Neural cell (in vitro differentiated cells): ENCODE measurements around the gene ZMYND10. TPM values are rescaled to one million over a fixed set of nuclear protein-coding genes. Genes with fewer than 3 reads are reported as not detected.

Source experiments
- H2AFZ ChIP-seq: fragments of 200-600, 300-800 bp; sonication (generic), shearing (Covaris generic); 2 replicates; pipeline ENCODE4 v1.6.0; 2014; ENCODE audit warnings: low read depth, mild to moderate bottlenecking, antibody characterized with exemption, low read length, moderate library complexity
- H3F3A ChIP-seq: fragments of 200-600 bp; shearing (Covaris generic); 2 replicates; pipeline ENCODE4 v1.6.1; 2016; ENCODE audit warnings: mild to moderate bottlenecking, moderate library complexity, mixed read lengths, antibody characterized with exemption, low read length; ENCODE audit not compliant: insufficient read depth, poor library complexity, severe bottlenecking
- H3K27ac ChIP-seq: fragments of 200-600, 300-800 bp; sonication (generic), shearing (Covaris generic); 2 replicates; pipeline ENCODE4 v1.5.1; 2014; ENCODE audit warnings: mild to moderate bottlenecking, low read length, moderate library complexity
- H3K27me3 ChIP-seq: fragments of 300-800, 200-600 bp; sonication (generic), shearing (Covaris generic); 2 replicates; pipeline ENCODE4 v1.6.0; 2014; ENCODE audit warnings: mild to moderate bottlenecking, low read depth, low read length, moderate library complexity; ENCODE audit not compliant: insufficient read depth
- H3K36me3 ChIP-seq: fragments of 300-800, 200-600 bp; sonication (generic), shearing (Covaris generic); 2 replicates; pipeline ENCODE4 v1.5.1; 2014; ENCODE audit warnings: mild to moderate bottlenecking, antibody characterized with exemption, low read length, moderate library complexity; ENCODE audit not compliant: insufficient read depth
- H3K4me2 ChIP-seq: fragments of 300-800, 200-600 bp; sonication (generic), shearing (Covaris generic); 2 replicates; pipeline ENCODE4 v1.6.0; 2014; ENCODE audit warnings: mild to moderate bottlenecking, low read length
- H3K4me3 ChIP-seq: fragments of 300-800, 200-600 bp; sonication (generic), shearing (Covaris generic); 2 replicates; pipeline ENCODE4 v1.5.1; 2014; ENCODE audit warnings: mild to moderate bottlenecking, low read length, moderate library complexity
- H3K79me2 ChIP-seq: fragments of 200-600 bp; shearing (Covaris generic); replicated peaks from 2 replicates; pipeline ENCODE4 v1.6.0; 2014; ENCODE audit warnings: mild to moderate bottlenecking, low read length, moderate library complexity; ENCODE audit not compliant: insufficient read depth
- H3K9ac ChIP-seq: fragments of 300-800, 200-600 bp; sonication (generic), shearing (Covaris generic); 2 replicates; pipeline ENCODE4 v1.6.1; 2016; ENCODE audit warnings: mild to moderate bottlenecking, low read length, mixed read lengths
- H3K9me2 ChIP-seq: fragments of 200-600 bp; shearing (Covaris generic); 2 replicates; pipeline ENCODE4 v1.6.1; 2016; ENCODE audit warnings: mild to moderate bottlenecking, low read length, mixed read lengths; ENCODE audit not compliant: insufficient read depth
- H3K9me3 ChIP-seq: fragments of 200-600, 300-800 bp; sonication (generic), shearing (Covaris generic); 2 replicates; pipeline ENCODE4 v1.6.1; 2016; ENCODE audit warnings: mild to moderate bottlenecking, mixed run types, low read length, moderate library complexity, mixed read lengths
- H4K20me1 ChIP-seq: fragments of 200-600 bp; shearing (Covaris generic); 2 replicates; pipeline ENCODE4 v1.6.1; 2016; ENCODE audit warnings: mild to moderate bottlenecking, mixed run types; ENCODE audit not compliant: insufficient read depth
- CTCF ChIP-seq: fragments of 450-650 bp; IDR thresholded peaks from 2 replicates; pipeline ENCODE4 v1.5.1; 2014; ENCODE audit warnings: antibody characterized with exemption, mild to moderate bottlenecking, moderate library complexity; ENCODE audit not compliant: poor library complexity, severe bottlenecking
- EP300 ChIP-seq: fragments of 450-650 bp; conservative IDR thresholded peaks from 2 replicates; pipeline ENCODE4 v1.6.1; 2014; ENCODE audit warnings: antibody characterized with exemption, mild to moderate bottlenecking, moderate library complexity; ENCODE audit not compliant: poor library complexity, severe bottlenecking
- EZH2 ChIP-seq: fragments of 200-600, 300-800 bp; shearing (Covaris generic), sonication (generic); IDR thresholded peaks from 2 replicates; pipeline ENCODE4 v1.6.1; 2014; ENCODE audit warnings: antibody characterized with exemption, low read length, borderline replicate concordance, mild to moderate bottlenecking; ENCODE audit not compliant: insufficient read depth, poor library complexity, severe bottlenecking
- MXI1 ChIP-seq: fragments of 450-650 bp; conservative IDR thresholded peaks from 2 replicates; pipeline ENCODE4 v1.6.1; 2014; ENCODE audit warnings: antibody characterized with exemption, mild to moderate bottlenecking; ENCODE audit not compliant: poor library complexity, severe bottlenecking
- POLR2AphosphoS5 ChIP-seq: IDR thresholded peaks from 2 replicates; pipeline ENCODE4 v1.6.1; 2012
- RAD21 ChIP-seq: fragments of 450-650 bp; conservative IDR thresholded peaks from 2 replicates; pipeline ENCODE4 v1.6.1; 2014; ENCODE audit warnings: antibody characterized with exemption, mild to moderate bottlenecking, moderate library complexity
- REST ChIP-seq: IDR thresholded peaks from 2 replicates; pipeline ENCODE4 v1.6.1; 2012; ENCODE audit warnings: borderline replicate concordance
- SMC3 ChIP-seq: fragments of 450-650 bp; conservative IDR thresholded peaks from 2 replicates; pipeline ENCODE4 v1.6.1; 2014; ENCODE audit warnings: antibody characterized with exemption, mild to moderate bottlenecking, moderate library complexity; ENCODE audit not compliant: poor library complexity
- TAF1 ChIP-seq: IDR thresholded peaks from 2 replicates; pipeline ENCODE4 v1.6.1; 2012; ENCODE audit warnings: low read depth
- polyA plus RNA-seq: library from polyadenylated mRNA; depleted of rRNA; stranded (reverse); fragments of >200 nt; gene quantifications from 2 replicates; pipeline ENCODE4 v1.2.3, GENCODE V29; 2014

The ZMYND10 gene
- polyA plus RNA-seq, 1 donor from 2014 or later = 5.2 TPM

- H3K27me3 ChIP-seq = peaks cover 38% of the 10 kb centered on the region
- no peaks in the 10 kb centered on the region for H3K9me3 ChIP-seq
- no peaks in the 10 kb centered on the region for H3K36me3 ChIP-seq
- H3K27ac ChIP-seq = no peak overlapping the region
- H3K9me2 ChIP-seq = no peaks in the 10 kb centered on the region
- H2AFZ ChIP-seq = no peak overlapping the region
- H3K4me3 ChIP-seq = peak overlapping the region; percentile 54
- H3K79me2 ChIP-seq = peaks cover 6% of the 10 kb centered on the region
- no peaks in the 10 kb centered on the region for H4K20me1 ChIP-seq
- no peak for TF ChIP-seq MXI1
- no peak for TF ChIP-seq POLR2AphosphoS5
- TF ChIP-seq RAD21 = no peak
- no peaks in the 10 kb centered on the region for H3F3A ChIP-seq
- no peak overlapping the region for H3K4me2 ChIP-seq
- peak overlapping the region; percentile 5 for H3K9ac ChIP-seq
These were observed 524 bp downstream of the ZMYND10 start for GRCh38 chr3:50345008-50345407.

- peaks cover 43% of the 10 kb centered on the region for H3K27me3 ChIP-seq
- no peaks in the 10 kb centered on the region for H4K20me1 ChIP-seq
- H3K9me2 ChIP-seq = no peaks in the 10 kb centered on the region
- no peak overlapping the region for H3K27ac ChIP-seq
- no peaks in the 10 kb centered on the region for H3K79me2 ChIP-seq
- no peaks in the 10 kb centered on the region for H3K9me3 ChIP-seq
- H3F3A ChIP-seq = no peaks in the 10 kb centered on the region
- no peak overlapping the region for H3K4me3 ChIP-seq
- H3K9ac ChIP-seq = no peak overlapping the region
- no peak overlapping the region for H3K4me2 ChIP-seq
- TF ChIP-seq TAF1 (no peak), SMC3 (no peak), CTCF (no peak)
- H2AFZ ChIP-seq = no peak overlapping the region
- no peaks in the 10 kb centered on the region for H3K36me3 ChIP-seq
These were observed 2.5 kb downstream of the ZMYND10 start for GRCh38 chr3:50342813-50343633.

- Histone ChIP-seq H3K9ac (no peak overlapping the region), H3K9me3 (no peaks in the 10 kb centered on the region), H3K4me2 (no peak overlapping the region), H3K27me3 (peaks cover 43% of the 10 kb centered on the region), H3K9me2 (no peaks in the 10 kb centered on the region), H3K36me3 (no peaks in the 10 kb centered on the region), H2AFZ (no peak overlapping the region), H3K4me3 (no peak overlapping the region), H4K20me1 (no peaks in the 10 kb centered on the region), H3K27ac (no peak overlapping the region), H3K79me2 (no peaks in the 10 kb centered on the region), H3F3A (no peaks in the 10 kb centered on the region)
- TF ChIP-seq TAF1 (no peak), MXI1 (no peak), EZH2 (no peak), REST (no peak), SMC3 (no peak), CTCF (no peak), RAD21 (no peak), EP300 (no peak), POLR2AphosphoS5 (no peak)
These were observed 3.4 kb downstream of the ZMYND10 start for GRCh38 chr3:50341996-50342650.
